HepG2 (cell line): ENCODE results near the gene ALDH4A1. TPM values are rescaled to one million over a fixed set of nuclear protein-coding genes. Genes with fewer than 3 reads are reported as not detected.

Source experiments
- CENPT ChIP-seq: sonication (generic); formaldehyde crosslinking; IDR thresholded peaks from 2 replicates; pipeline ENCODE4 v1.8.0; 2022; ENCODE audit warnings: low read depth, mild to moderate bottlenecking, moderate library complexity, missing genetic modification reagents
- NR0B2 ChIP-seq: sonication (generic); formaldehyde crosslinking; IDR thresholded peaks from 2 replicates; pipeline ENCODE4 v1.4.0; 2020; ENCODE audit warnings: mild to moderate bottlenecking, missing genetic modification reagents
- POLR2G ChIP-seq: fragments of 200-400 bp; formaldehyde crosslinking; IDR thresholded peaks from 2 replicates; pipeline ENCODE4 v1.6.1; 2018; ENCODE audit warnings: mild to moderate bottlenecking, low read depth, low read length, moderate library complexity
- SMARCC2 ChIP-seq: fragments of 450-650 bp; IDR thresholded peaks from 2 replicates; pipeline ENCODE4 v1.6.1; 2017; ENCODE audit warnings: antibody characterized with exemption, mild to moderate bottlenecking
- SSRP1 ChIP-seq: IDR thresholded peaks from 2 replicates; pipeline ENCODE4 v1.6.1; 2016; ENCODE audit warnings: control low read depth
- ZHX1 ChIP-seq: sonication (generic); formaldehyde crosslinking; IDR thresholded peaks from 2 replicates; pipeline ENCODE4 v1.8.1; 2022; ENCODE audit warnings: low read depth, mild to moderate bottlenecking, missing genetic modification reagents
- ZNF24 ChIP-seq: fragments of 450-650 bp; IDR thresholded peaks from 2 replicates; pipeline ENCODE4 v1.6.1; 2017; ENCODE audit warnings: antibody characterized with exemption, mild to moderate bottlenecking
- ZNF350 ChIP-seq: sonication (generic); formaldehyde crosslinking; IDR thresholded peaks from 2 replicates; pipeline ENCODE4 v1.4.0; 2020; ENCODE audit warnings: mild to moderate bottlenecking, low read depth, missing genetic modification reagents, borderline replicate concordance
- ZNF512B ChIP-seq: sonication (generic); formaldehyde crosslinking; IDR thresholded peaks from 2 replicates; pipeline ENCODE4 v1.5.1; 2020; ENCODE audit warnings: missing genetic modification reagents, mild to moderate bottlenecking, borderline replicate concordance
- ZNF552 ChIP-seq: sonication (generic); formaldehyde crosslinking; IDR thresholded peaks from 2 replicates; pipeline ENCODE4 v1.9.0; 2022; ENCODE audit warnings: missing genetic modification reagents, mild to moderate bottlenecking, borderline replicate concordance
- polyA plus RNA-seq, 8 experiments: library from polyadenylated mRNA; depleted of rRNA in 3 of 8; stranded (reverse) in 7 of 8; unstranded in 1 of 8; fragments of >200 nt; fragmentation: Illumina TruSeq in 4 of 8; extraction: Trizol in 4 of 8; gene quantifications; 2 replicates each; pipeline versions ENCODE4 v1.2.1 to v1.2.3, GENCODE V29; 2011 to 2016; ENCODE audit warnings: low read depth in 4 of 8, missing spikeins in 1 of 8, mixed read lengths in 1 of 8; ENCODE audit not compliant: insufficient read depth in 1 of 8
- total RNA-seq, 5 experiments: library from RNA; depleted of rRNA; stranded (reverse); fragments of >200 nt; fragmentation: Illumina TruSeq; extraction: Trizol; gene quantifications; 2 replicates each; pipeline ENCODE4 v1.2.3, GENCODE V29; 2016; ENCODE audit warnings: low read depth in 1 of 5
- TF ChIP-seq, protein P1 (sequence below): sonication (generic); formaldehyde crosslinking; IDR thresholded peaks from 2 replicates; pipeline ENCODE4 v1.5.1; 2020; ENCODE audit warnings: mild to moderate bottlenecking, missing genetic modification reagents, moderate library complexity
- TF ChIP-seq, protein P2 (sequence below): sonication (generic); formaldehyde crosslinking; IDR thresholded peaks from 2 replicates; pipeline ENCODE4 v1.8.1; 2022; ENCODE audit warnings: mild to moderate bottlenecking, missing genetic modification reagents
- TF ChIP-seq, protein P3 (sequence below): sonication (generic); formaldehyde crosslinking; IDR thresholded peaks from 2 replicates; pipeline ENCODE4 v1.5.0; 2020; ENCODE audit warnings: mild to moderate bottlenecking, missing genetic modification reagents

ALDH4A1 gene
- total and polyA plus RNA-seq, 2 of the 13 experiments (the other 11 are each of a cell fraction or from before 2014, with no cell fraction given): 76.4 to 240 TPM

DNA sequence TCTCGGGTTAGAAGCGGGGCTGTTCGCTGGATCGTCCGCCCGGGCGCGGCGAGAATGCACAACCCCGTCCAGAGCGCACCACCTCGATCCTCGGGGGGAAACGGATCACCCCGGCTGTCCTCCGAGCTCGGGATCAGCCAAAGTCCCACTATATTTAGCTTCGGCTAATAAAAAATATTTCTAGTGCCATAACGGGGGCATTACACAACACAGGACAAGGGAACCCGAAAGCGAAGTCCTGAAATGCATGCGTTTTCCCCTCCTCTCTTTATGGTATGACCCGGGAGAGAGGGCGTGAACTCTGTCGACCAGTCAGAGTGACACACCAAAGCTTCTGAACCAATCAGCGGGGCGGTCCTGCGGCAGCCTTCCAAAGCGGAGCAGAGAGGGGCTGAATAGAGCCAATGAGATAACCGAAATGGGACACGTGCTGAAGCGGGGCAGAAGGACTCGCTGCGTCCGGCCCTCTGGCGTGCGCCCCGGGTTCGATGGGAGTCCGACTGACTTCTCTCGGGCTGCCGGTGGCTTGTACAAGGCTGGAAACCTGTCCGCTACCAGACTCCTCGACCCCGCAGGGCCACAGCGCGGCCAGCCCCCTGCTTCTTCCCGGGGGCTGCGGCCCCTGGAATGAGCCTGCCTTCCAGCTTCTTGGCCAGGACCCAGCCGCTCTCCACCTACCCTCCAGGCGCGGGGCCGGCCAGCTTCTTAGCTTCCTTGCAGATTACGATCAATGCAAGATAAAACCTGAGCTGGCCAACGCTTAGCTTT, at the start of gene ALDH4A1 (continued):
- TF ChIP-seq, protein P1, sequence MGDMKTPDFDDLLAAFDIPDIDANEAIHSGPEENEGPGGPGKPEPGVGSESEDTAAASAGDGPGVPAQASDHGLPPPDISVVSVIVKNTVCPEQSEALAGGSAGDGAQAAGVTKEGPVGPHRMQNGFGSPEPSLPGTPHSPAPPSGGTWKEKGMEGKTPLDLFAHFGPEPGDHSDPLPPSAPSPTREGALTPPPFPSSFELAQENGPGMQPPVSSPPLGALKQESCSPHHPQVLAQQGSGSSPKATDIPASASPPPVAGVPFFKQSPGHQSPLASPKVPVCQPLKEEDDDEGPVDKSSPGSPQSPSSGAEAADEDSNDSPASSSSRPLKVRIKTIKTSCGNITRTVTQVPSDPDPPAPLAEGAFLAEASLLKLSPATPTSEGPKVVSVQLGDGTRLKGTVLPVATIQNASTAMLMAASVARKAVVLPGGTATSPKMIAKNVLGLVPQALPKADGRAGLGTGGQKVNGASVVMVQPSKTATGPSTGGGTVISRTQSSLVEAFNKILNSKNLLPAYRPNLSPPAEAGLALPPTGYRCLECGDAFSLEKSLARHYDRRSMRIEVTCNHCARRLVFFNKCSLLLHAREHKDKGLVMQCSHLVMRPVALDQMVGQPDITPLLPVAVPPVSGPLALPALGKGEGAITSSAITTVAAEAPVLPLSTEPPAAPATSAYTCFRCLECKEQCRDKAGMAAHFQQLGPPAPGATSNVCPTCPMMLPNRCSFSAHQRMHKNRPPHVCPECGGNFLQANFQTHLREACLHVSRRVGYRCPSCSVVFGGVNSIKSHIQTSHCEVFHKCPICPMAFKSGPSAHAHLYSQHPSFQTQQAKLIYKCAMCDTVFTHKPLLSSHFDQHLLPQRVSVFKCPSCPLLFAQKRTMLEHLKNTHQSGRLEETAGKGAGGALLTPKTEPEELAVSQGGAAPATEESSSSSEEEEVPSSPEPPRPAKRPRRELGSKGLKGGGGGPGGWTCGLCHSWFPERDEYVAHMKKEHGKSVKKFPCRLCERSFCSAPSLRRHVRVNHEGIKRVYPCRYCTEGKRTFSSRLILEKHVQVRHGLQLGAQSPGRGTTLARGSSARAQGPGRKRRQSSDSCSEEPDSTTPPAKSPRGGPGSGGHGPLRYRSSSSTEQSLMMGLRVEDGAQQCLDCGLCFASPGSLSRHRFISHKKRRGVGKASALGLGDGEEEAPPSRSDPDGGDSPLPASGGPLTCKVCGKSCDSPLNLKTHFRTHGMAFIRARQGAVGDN (CRISPR knock-in tag): peak; percentile 92
- TF ChIP-seq ZNF552 (CRISPR knock-in tag) (no peak), POLR2G (peak; percentile 84), ZNF512B (no peak), NR0B2 (CRISPR knock-in tag) (peak; percentile 77; the same call in 1 of the 2 replicates), ZNF350 (peak; percentile 65; the same call in 1 of the 2 replicates), SMARCC2 (no peak), ZHX1 (CRISPR knock-in tag) (no peak), SSRP1 (CRISPR knock-in tag) (no peak), CENPT (CRISPR knock-in tag) (no peak), ZNF24 (no peak)
- TF ChIP-seq, protein P2, sequence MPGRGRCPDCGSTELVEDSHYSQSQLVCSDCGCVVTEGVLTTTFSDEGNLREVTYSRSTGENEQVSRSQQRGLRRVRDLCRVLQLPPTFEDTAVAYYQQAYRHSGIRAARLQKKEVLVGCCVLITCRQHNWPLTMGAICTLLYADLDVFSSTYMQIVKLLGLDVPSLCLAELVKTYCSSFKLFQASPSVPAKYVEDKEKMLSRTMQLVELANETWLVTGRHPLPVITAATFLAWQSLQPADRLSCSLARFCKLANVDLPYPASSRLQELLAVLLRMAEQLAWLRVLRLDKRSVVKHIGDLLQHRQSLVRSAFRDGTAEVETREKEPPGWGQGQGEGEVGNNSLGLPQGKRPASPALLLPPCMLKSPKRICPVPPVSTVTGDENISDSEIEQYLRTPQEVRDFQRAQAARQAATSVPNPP: no peak
- TF ChIP-seq, protein P3, sequence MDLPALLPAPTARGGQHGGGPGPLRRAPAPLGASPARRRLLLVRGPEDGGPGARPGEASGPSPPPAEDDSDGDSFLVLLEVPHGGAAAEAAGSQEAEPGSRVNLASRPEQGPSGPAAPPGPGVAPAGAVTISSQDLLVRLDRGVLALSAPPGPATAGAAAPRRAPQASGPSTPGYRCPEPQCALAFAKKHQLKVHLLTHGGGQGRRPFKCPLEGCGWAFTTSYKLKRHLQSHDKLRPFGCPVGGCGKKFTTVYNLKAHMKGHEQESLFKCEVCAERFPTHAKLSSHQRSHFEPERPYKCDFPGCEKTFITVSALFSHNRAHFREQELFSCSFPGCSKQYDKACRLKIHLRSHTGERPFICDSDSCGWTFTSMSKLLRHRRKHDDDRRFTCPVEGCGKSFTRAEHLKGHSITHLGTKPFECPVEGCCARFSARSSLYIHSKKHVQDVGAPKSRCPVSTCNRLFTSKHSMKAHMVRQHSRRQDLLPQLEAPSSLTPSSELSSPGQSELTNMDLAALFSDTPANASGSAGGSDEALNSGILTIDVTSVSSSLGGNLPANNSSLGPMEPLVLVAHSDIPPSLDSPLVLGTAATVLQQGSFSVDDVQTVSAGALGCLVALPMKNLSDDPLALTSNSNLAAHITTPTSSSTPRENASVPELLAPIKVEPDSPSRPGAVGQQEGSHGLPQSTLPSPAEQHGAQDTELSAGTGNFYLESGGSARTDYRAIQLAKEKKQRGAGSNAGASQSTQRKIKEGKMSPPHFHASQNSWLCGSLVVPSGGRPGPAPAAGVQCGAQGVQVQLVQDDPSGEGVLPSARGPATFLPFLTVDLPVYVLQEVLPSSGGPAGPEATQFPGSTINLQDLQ (CRISPR knock-in tag): no peak
